PFSK-1 (cell line): ENCODE data around the gene KCNIP4.

Experiments
- POLR2AphosphoS5 ChIP-seq: IDR thresholded peaks from 2 replicates; pipeline ENCODE4 v1.6.1; 2012; ENCODE audit warnings: low read depth, mild to moderate bottlenecking, control low read depth, low read length, moderate library complexity
- REST ChIP-seq, 2 experiments: IDR thresholded peaks; 2 replicates each; pipeline versions ENCODE4 v1.6.1 to v1.8.0; 2011 to 2012; ENCODE audit warnings: low read depth in 2 of 2, low read length in 2 of 2, control low read depth in 1 of 2, inconsistent platforms in 1 of 2, mild to moderate bottlenecking in 1 of 2, moderate library complexity in 1 of 2; ENCODE audit not compliant: insufficient read depth in 1 of 2
- SIN3A ChIP-seq: IDR thresholded peaks from 2 replicates; pipeline ENCODE4 v1.6.1; 2012; ENCODE audit warnings: mild to moderate bottlenecking, low read length, moderate library complexity, borderline replicate concordance; ENCODE audit not compliant: insufficient read depth
- TAF1 ChIP-seq: IDR thresholded peaks from 2 replicates; pipeline ENCODE4 v1.6.1; 2012; ENCODE audit warnings: low read length, control low read depth, borderline replicate concordance; ENCODE audit not compliant: insufficient read depth

- TF ChIP-seq TAF1 (no peak), REST (IDR thresholded peaks at IDR 0.05; ENCODE audit: insufficient read depth in 1 of 2, low read depth in 2 of 2, low read length in 2 of 2) (no peak), POLR2AphosphoS5 (no peak), SIN3A (no peak)
These were observed 64.0 kb downstream of the KCNIP4 start for GRCh38 chr4:21884615-21885014.
